Right lobe of liver (tissue), 6 donors: ENCODE results near the gene KLHL42. TPM values are rescaled to one million over a fixed set of nuclear protein-coding genes. Genes with fewer than 3 reads are reported as not detected.

Experiments used
- ATAC-seq, 4 donors: fragments of 200-7000 bp; cut with Tn5 transposase; one replicate each; pipeline ENCODE4 v1.9.1; 2020; ENCODE audit warnings: mild to moderate bottlenecking in 4 of 4, moderate library complexity in 4 of 4
- DNase-seq, 3 donors: peaks; one replicate each; pipeline ENCODE4 v3.0.0-alpha.2; 2020
- H3K27ac ChIP-seq, 3 donors: fragments of 200-600 bp; one replicate each; pipeline ENCODE4 v1.8.0; 2022
- H3K27me3 ChIP-seq, 2 donors: fragments of 200-600 bp; one replicate each; pipeline ENCODE4 v1.8.0; 2022
- H3K36me3 ChIP-seq, 4 donors: fragments of 200-600 bp; sonication (generic) in 1 of 4; one replicate each; pipeline versions ENCODE4 v1.5.1 to v1.8.0; 2017 to 2022; ENCODE audit warnings: control low read depth in 1 of 4
- H3K4me1 ChIP-seq, 4 donors: fragments of 200-600 bp; sonication (generic) in 1 of 4; one replicate each; pipeline versions ENCODE4 v1.5.1 to v1.8.0; 2017 to 2022; ENCODE audit warnings: control low read depth in 1 of 4
- H3K4me3 ChIP-seq, 3 donors: fragments of 200-600 bp; one replicate each; pipeline ENCODE4 v1.8.0; 2022
- H3K9me3 ChIP-seq, 4 donors: fragments of 200-600 bp; sonication (generic) in 1 of 4; one replicate each; pipeline versions ENCODE4 v1.5.1 to v1.8.0; 2017 to 2022; ENCODE audit warnings: control low read depth in 1 of 4
- POLR2A ChIP-seq: fragments of 450-650 bp; IDR thresholded peaks from one replicate; pipeline ENCODE4 v1.6.1; 2017; ENCODE audit warnings: antibody characterized with exemption, mild to moderate bottlenecking
- WGBS: methylation state at CpG from one replicate; pipeline ENCODE4 v1.1.6; 2018; ENCODE audit warnings: low coverage, low lambda C conversion rate; ENCODE audit not compliant: insufficient coverage; ENCODE audit errors: missing lambda C conversion rate; 5-methylcytosine and 5-hydroxymethylcytosine counted together
- intact Hi-C, 2 donors: fragments of 100-400 bp; cut with DNase I; formaldehyde crosslinking; loops; one replicate each; pipeline versions ENCODE4 v1.11.2 to v1.14.1; 2022
- total RNA-seq, 6 experiments: library from RNA; depleted of rRNA in 2 of 6; stranded (reverse); fragments of >200 nt in 2 of 6; fragmentation: NEBNext Ultra II Directional in 3 of 6; extraction: Animal tissue kit (Norgen Biotek cat#: 25700) in 3 of 6; gene quantifications; one replicate each; pipeline versions ENCODE4 v1.1.0 to v1.2.4, GENCODE V29; 2016 to 2023
- TF ChIP-seq, protein P1 (sequence below), 4 donors: fragments of 200-600 bp in 3 of 4; fragments of 450-650 bp in 1 of 4; IDR thresholded peaks; one replicate each; pipeline versions ENCODE4 v1.5.1 to v1.8.0; 2016 to 2022; ENCODE audit warnings: antibody characterized with exemption in 4 of 4, mild to moderate bottlenecking in 2 of 4
- donor health status: DM: no; HTN: yes; CAD: no.
- donor health status: DM: no; HTN: no; CAD: no.
- donor health status: DM: no; HTN: no; CAD: no.
- donor health status: DM: no; HTN: yes; CAD: no.
- donor health status: DM: no; HTN: yes; CAD: no.

KLHL42 gene
- total RNA-seq, 6 experiments from 2014 or later: 9.4 to 15.3 (median 10.6) TPM

- H3K4me1 ChIP-seq: no peaks in the 10 kb centered on the region
- H3K9me3 ChIP-seq: no peaks in the 10 kb centered on the region
- H3K36me3 ChIP-seq: no peaks in the 10 kb centered on the region
- ATAC-seq (no peak), DNase-seq (no peak)
- H3K4me3 ChIP-seq: no peak overlapping the region
- 42% methylated on average over 2 of the region's 3 CpGs for WGBS
- no peaks in the 10 kb centered on the region for H3K27me3 ChIP-seq
- intact Hi-C loops: no loop called here
- no peak overlapping the region for H3K27ac ChIP-seq
- TF ChIP-seq POLR2A: no peak
- TF ChIP-seq, protein P1, sequence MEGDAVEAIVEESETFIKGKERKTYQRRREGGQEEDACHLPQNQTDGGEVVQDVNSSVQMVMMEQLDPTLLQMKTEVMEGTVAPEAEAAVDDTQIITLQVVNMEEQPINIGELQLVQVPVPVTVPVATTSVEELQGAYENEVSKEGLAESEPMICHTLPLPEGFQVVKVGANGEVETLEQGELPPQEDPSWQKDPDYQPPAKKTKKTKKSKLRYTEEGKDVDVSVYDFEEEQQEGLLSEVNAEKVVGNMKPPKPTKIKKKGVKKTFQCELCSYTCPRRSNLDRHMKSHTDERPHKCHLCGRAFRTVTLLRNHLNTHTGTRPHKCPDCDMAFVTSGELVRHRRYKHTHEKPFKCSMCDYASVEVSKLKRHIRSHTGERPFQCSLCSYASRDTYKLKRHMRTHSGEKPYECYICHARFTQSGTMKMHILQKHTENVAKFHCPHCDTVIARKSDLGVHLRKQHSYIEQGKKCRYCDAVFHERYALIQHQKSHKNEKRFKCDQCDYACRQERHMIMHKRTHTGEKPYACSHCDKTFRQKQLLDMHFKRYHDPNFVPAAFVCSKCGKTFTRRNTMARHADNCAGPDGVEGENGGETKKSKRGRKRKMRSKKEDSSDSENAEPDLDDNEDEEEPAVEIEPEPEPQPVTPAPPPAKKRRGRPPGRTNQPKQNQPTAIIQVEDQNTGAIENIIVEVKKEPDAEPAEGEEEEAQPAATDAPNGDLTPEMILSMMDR (IDR thresholded peaks at IDR 0.05): no peak
These were observed 35.0 kb downstream of the KLHL42 start for GRCh38 chr12:27814851-27815591.

GRCh38 chr12:27817766-27818165 is 37.7 kb downstream of the KLHL42 start:
- Histone ChIP-seq H3K27ac (no peak overlapping the region), H3K9me3 (no peaks in the 10 kb centered on the region), H3K4me3 (no peak overlapping the region), H3K36me3 (no peaks in the 10 kb centered on the region), H3K4me1 (no peaks in the 10 kb centered on the region), H3K27me3 (no peaks in the 10 kb centered on the region)
- TF ChIP-seq POLR2A: no peak
- TF ChIP-seq, protein P1 (IDR thresholded peaks at IDR 0.05): no peak
- DNase-seq (no peak), ATAC-seq (no peak)
- intact Hi-C loops: no loop called here
- 74% methylated on average over 4 of the region's 4 CpGs for WGBS

DNA sequence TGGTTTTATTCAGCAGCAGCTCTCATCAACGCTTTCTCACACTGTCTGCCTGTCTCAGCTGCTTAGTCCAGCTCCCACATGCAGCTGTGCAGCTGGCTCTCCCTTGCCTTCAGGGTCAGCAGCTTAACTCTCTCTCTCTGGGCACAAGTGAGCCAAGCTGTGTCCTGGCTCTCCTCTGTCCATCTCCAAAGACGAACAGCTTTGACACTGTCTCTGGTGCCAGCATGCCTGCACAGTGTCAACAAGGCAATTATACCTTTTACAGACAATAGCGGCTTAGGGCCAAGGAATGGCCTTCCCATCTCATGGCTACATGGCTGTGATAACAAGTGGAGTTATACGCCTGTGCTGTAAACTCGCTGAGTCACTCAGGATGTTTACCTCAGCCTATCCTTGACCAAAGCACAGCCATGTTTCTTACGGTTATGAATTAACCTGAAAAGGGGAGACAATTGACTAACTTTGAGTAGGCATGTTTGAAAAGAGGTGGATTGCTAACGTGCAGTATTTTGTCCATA is 38.4 kb downstream of the KLHL42 start:
- intact Hi-C loops: no loop called here
- Histone ChIP-seq H3K27ac (no peak overlapping the region), H3K36me3 (no peaks in the 10 kb centered on the region), H3K4me3 (no peak overlapping the region), H3K4me1 (no peaks in the 10 kb centered on the region), H3K27me3 (no peaks in the 10 kb centered on the region), H3K9me3 (no peaks in the 10 kb centered on the region)
- no peak for ATAC-seq
- DNase-seq: no peak
- 63% methylated on average over 7 of the region's 7 CpGs for WGBS
- TF ChIP-seq POLR2A: no peak
- TF ChIP-seq, protein P1 (IDR thresholded peaks at IDR 0.05): no peak

DNA sequence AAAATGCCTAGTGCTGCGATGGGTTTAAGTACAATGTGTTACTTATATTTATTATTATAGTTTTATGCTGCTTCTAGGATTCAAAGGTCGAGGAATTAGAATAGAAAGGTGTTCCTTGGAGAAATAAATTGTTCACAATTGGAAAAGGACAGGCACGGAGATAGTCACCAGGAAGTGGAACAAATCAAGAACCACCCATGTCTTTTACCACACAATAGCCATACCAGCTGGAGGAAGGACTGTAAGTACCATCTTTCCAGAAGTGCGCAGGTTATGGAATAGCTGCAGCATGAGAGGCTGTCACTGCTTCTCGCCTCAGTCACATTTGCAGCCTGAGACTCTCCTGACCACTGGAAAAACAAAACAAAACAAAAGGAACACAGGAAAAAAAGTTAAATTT is 40.5 kb downstream of the KLHL42 start:
- intact Hi-C loops: loop anchor here in 1 of 2 donors (5.0 kb wide), 1 partner anchor 83 kb away; no protein-coding TSS in a partner anchor
- TF ChIP-seq, protein P1 (IDR thresholded peaks at IDR 0.05): no peak
- TF ChIP-seq POLR2A: no peak
- no peaks in the 10 kb centered on the region for H3K36me3 ChIP-seq
- no peaks in the 10 kb centered on the region for H3K27me3 ChIP-seq
- no peak overlapping the region for H3K27ac ChIP-seq
- DNase-seq (no peak), ATAC-seq (no peak)
- 48% methylated on average over 5 of the region's 5 CpGs for WGBS
- H3K4me1 ChIP-seq: no peaks in the 10 kb centered on the region
- no peaks in the 10 kb centered on the region for H3K9me3 ChIP-seq
- H3K4me3 ChIP-seq: no peak overlapping the region
